HG03354 (cell line): ENCODE results near the gene EXOG.
A peak's percentile ranks its signal among the peaks of the same experiment; 100 is the strongest.

Experiments
- ATAC-seq: cut with Tn5 transposase; IDR thresholded peaks from one replicate; pipeline ENCODE4 v1.9.1; 2021; ENCODE audit warnings: mild to moderate bottlenecking; ENCODE audit not compliant: unreplicated experiment, poor library complexity, severe bottlenecking

Gene EXOG, protein sequence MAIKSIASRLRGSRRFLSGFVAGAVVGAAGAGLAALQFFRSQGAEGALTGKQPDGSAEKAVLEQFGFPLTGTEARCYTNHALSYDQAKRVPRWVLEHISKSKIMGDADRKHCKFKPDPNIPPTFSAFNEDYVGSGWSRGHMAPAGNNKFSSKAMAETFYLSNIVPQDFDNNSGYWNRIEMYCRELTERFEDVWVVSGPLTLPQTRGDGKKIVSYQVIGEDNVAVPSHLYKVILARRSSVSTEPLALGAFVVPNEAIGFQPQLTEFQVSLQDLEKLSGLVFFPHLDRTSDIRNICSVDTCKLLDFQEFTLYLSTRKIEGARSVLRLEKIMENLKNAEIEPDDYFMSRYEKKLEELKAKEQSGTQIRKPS

DNA sequence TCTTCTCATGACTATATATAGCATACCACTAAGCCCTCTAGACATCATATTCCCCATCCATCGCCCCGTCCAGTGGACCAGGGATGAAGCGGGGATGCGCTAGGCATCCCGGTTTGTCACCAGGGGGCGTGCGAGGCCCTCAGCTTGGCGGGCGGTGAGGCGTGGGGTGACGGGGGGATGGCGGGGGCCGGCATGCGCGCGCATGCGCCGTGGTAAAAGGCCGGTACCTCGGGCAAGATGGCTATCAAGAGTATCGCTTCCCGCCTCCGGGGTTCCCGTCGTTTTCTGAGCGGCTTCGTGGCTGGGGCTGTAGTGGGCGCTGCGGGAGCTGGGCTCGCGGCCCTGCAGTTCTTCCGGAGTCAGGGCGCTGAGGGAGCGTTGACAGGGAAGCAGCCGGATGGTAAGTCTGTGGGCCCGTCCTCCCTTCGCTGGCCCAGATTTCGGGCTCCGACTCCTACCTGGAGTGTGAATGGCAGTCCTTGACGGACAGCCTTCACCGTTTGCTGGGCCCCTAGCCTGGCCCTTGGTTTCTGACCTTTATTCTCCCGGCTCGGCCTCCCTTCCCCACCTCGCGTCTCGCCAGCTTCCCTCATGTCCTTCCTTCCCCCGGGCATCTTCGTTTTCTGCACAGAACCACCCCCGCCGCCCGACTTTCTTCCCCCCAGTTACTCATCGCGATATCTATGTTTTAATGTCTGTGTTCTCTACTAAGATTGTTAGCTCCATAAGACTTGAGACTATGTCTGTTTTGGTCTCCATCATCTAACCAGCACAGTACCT lies at the start of gene EXOG:
Gene EXOG (plus strand): TSS at position 210 of the 780 bp plus-strand sequence. CDS start 28 bp downstream, at position 238.
- ATAC-seq: peak; percentile 91

DNA sequence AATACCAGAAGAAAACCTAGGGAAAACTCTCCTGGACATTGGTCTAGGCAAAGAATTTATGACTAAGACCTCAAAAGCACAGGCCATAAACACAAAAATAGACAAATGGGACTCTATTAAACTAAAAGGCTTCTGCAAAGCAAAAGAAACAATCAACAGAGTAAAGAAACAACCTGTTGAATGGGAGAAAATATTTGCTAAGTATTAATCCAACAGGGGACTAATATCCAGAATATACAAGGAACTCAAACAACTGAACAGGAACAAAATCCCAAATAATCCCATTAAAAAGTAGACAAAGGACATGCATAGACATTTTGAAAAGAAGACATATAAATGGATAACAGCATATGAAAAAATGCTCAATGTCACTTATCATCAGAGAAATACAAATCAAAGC lies 49.3 kb upstream of the EXOG start:
- no peak for ATAC-seq

DNA sequence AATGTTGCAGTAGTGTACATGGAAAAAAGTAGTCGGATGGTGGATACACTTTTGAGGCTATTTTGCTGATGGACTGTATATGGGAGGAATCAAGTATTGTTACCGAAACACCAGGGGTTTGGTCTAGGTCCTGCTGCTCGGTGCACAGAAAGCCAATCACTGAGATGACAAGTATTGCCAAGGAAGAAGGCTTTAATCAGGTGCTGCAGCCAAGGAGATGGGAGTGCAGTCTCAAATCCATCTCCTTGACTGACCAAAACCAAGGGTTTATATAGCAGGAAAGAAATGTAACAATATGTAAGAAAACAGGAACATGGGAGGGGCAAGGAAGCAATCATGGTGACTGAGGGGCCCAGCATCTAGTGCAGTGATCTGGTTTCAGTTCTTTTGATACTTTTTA lies 45.3 kb upstream of the EXOG start:
- no peak for ATAC-seq

DNA sequence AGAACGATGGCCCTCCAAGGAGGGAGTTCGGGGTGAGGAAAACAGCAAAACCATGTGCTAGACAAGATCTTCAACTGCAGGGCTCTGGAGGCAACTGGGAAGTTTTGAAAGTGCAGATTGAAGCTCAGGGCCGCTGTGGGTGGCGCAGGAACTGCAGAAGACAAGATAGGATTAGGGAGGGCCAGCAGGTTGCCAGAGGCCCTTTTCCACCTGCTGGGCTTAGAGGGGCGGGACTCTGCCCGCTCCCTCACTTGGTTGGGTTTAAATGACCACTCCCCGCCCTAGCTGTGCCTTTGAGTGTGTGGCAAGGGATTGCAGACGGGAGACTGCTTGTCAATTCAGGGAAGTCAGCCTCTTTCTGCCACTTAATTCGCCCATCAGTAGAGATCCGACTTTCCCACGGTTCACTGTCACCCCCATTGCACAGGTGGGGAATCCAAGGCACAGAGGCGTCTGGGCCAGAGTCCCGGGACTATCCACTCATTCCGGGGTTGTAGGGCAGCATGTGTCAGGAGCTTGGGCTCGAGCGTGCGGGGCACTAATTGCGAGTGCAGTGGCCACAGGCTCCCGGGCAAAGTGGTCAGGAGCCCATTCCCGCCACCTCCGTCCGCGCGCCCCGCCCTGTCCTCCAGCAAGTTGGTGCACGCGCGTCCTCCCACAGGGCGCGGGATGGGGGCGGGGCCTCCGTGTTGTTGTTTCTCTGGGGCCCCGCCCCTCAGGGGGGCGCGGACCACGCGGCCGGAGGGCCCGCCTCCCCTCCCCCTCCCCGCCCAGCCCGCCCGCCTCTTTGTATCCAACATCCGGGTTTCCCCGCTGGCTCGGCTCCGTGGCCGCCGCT lies 42.8 kb upstream of the EXOG start, which contains the start of gene ACVR2B:
Gene ACVR2B (plus strand): TSS at position 816 of the 838 bp plus-strand sequence. CDS start 433 bp downstream, outside the sequence.
- peak; percentile 43 for ATAC-seq

DNA sequence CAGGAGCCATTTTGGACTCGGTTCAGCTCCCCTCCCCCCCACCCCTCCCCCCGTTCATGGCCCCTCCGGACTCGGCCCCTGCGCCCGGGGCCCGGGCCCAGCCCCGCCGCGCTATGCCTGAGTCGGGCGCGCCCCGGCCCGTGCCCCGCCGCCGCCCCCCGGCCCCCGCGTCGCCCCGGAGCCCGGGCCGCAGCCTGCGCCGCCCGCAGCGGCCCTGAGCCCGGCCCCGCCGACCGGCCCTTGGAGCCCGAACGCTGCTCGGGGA lies 42.3 kb upstream of the EXOG start:
- no peak for ATAC-seq

DNA sequence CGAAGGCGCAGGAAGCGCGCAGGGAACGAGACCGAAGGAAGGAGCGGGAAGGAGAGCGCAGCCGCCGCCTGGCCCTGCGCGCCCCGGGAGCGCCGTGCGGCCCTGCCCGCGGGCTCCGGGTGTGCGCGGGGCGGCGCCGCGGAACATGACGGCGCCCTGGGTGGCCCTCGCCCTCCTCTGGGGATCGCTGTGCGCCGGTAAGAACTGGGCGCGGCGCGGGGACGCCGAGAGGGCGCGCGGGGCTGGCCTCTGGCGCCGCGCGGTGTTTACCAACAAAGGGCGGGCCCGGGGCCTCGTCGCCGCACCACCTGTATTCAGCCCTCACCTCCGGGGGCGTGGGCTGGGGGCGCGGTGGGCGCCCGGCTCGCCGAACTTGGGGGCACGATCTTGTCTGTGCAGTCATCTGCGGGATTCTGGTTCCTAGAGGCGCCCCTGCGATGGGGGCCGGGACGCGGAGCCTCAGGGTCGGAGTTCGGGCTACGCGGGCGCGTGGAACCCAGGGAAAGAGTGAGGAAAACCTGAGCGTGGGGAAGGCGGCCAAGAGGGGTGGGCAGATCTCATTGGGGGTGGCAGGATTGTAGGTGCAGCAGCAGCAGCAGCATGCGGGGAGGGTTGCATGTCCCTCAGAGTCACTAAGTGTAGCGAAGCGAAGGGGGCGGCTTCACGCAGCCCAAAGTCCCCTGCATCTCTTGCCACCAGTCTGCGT lies 41.8 kb upstream of the EXOG start:
- ATAC-seq: peak; percentile 49

DNA sequence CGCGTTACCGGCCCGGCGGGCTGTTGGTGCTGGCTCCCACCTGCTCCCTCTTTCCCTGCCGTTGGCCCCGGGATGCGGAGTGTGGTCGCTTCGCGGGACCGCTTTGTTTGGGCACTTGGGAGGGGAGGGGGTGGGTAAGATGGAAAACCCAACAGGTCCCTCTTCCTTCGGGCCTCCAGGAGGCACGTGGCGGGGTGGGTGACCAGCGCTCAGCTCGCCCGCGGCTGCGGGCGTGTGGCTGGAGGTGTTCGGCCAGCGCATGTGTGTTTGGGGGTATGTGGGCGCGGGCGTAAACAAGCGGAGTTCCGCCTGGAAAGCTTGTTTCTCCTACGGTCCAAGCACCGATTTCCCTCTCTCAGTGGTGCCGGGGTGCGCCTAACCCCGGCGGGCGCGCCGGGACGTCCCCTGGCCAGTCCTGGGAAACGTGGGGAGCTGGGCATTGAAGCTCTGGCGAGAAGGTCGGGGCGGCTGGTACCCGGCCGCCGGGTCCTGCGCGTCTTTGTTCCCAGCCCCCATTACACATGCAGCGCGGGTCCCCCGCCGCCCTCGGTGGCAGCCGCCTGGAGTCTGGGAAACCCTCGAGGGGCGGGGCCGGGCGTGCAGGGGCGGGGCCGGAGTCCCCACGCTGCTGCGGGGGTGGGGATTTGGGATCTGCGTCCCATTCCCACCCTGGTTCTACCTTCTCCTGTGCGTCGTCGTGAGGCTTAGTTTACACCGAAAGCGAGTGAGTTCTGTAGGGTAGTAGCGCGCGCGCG lies 41.1 kb upstream of the EXOG start:
- no peak for ATAC-seq

DNA sequence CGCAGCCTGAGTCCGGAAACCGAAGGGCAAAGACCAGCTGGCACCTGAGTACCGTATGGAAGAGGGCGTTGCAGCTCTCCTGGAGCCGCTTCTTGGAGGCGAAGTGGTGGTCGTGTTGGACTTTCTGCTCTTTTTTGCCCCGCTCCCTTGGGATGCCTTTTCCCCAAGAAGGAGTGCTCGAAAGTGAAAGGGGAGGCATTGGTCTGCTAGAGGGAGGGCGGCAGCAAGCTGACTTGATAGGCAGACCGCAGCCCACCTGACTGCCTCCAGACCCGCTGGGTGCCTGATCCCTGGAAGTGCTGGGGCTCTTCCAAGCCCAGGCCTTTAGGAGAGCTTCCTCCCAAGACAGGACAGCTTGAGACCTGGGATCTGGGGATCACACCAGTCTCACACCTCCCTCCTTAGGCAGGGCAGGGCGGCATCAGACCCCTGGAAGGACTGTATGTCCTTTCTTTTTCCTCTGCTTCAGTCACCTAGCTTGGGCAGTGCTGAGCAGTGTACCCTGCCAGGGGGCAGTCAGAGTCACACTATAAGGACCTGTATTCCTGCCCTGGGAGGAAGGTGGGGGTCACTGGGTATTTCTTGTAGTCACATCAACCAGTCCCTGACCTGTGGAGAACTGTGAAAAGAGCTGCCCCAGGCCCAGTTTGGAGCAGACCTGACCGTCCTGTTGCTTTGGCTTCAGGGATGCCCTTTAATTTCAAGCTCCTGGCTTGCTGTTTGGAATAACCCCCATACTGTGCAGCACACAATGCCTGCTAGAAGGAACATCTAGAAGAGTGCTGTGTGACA lies 40.3 kb upstream of the EXOG start:
- no peak for ATAC-seq

DNA sequence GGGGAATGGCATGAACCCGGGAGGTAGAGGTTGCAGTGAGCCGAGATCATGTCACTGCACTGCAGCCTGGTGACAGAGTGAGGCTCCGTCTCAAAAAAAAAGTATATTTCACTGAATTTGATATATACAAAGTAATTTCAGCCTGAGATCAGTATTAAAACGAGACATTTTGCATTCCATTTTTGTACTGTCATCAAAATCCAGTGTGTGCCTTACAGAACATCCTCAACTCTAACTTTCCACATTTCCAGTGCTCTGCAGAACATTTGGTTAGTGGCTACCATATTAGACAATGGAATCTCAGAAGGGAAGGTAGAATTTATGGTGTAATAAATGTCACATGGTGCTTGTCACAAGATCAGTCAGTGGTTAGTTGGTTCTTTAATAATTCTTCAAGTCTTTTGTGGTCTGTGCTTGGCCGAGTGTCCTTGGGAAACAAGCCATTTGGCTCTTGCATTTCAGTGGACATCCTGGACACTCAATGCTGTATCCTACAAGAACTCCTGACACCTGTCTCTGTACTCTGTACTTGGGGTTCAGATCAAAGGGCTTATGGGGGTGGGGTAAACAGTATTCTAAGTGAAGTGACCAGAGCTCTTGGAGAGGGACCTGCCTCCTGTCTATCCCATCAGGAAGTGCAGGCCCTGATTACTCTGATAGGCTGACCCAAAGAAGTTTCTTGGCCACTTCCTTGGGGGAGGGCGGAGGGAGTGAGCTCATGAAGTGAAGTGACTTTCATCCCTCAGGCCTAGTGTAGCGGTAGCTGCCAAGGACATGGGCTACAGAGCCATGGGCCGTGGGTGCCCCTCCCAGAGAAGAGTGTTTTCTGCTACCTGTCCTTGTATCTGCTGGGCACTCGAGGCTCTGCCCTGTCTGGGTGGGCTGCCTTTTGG lies 38.8 kb upstream of the EXOG start:
- ATAC-seq: no peak

DNA sequence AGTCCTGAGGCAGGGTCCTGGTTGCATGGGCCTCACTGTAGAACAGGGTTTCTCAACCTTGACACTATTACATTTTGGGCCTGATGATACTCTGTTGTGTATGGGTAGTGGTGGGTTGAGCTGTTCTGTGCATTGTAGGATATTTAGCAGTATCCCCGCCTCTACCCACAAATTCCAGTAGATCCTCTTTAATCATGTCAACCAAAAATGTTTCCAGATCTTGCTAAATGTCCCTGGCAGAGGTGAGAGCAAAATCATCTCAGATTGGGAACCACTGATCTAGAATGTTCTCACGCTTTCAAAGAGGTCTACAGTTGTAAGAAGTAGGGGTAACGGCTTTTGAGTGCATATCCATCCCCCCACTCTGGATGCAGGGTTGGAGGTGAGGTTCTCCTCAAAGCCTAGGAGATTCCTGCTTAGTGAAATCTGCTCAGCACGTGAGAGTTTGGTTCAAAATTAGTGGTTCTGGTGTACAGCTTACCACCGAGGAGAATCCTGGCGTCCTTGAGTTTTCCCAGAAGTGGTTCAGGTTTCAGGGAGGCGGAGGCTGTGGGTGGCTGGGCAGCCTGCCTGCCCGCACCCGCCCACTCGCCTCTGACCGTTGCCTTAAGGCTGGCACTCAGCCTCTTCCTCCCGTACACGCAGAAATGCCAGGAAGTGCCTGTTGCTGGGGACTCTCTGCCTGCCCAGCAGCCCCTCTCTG lies 37.2 kb upstream of the EXOG start:
- no peak for ATAC-seq

DNA sequence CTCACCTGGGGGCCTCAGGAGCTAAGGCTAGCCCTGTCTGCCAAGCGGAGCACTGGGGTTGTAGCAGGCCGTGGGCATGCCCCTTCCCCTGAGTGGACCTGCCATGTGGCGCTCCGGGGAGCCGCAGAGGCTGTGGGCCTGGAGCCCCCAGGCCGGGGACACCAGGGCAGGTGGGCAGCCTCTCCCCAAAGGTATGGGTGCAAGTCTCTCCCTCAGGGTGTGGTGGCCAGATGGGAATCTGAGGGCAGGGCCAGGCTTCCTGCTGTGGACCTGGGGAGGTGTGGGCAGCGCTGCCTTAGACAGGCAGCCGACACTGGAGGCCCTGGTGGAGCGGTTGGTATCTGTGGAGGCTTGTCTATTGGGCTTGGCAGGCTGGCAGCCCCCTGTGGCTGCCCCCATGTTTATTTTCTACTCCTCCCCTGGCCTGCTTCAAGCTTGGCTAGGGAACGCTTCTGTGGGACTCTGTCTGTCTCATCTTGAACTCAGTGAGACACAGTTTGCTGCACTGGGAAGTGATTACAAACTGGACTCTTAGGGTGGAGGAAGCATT lies 36.6 kb upstream of the EXOG start:
- no peak for ATAC-seq

DNA sequence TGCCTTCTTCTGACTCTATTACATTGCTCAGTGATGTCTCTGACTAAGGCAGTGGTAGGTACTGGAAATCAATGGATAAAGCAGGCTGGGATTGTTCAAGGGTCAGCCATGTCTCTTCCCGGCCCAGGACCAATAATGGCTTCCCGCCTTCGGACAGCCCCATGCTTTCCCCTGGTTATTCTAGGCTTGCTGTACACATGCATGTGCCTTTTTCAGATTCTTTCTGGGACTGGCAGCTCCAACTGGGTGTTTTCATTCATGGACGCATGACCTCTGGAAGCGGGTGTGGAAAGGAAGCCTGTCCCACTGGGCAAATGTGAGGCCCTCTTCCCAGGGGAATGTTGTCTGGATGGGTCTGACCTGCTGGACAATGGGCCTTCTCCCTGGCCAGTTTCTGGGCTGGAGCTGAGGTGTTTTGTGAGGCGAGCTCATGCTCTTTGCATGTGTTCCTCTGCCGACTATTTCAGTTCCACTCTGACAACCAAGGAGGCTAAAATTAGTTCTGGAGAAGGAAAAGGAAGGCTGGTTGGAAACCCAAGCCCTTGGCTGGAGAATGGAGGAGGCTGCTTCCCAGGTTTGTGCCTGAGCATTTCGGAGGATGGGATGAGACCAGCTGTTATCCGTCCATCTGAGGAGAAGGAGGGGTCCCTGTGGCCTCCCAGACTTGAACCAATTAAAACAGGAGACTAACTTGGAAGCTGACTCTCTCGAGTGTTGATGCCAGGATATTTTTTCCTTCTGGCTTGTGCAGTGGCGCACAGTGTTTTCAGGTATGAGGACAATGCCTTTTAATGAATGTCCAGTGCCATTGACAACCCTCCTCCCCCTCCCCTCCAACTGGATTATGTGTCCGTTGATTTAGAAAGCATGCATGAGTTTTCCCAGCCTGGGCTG lies 35.5 kb upstream of the EXOG start:
- ATAC-seq: no peak

DNA sequence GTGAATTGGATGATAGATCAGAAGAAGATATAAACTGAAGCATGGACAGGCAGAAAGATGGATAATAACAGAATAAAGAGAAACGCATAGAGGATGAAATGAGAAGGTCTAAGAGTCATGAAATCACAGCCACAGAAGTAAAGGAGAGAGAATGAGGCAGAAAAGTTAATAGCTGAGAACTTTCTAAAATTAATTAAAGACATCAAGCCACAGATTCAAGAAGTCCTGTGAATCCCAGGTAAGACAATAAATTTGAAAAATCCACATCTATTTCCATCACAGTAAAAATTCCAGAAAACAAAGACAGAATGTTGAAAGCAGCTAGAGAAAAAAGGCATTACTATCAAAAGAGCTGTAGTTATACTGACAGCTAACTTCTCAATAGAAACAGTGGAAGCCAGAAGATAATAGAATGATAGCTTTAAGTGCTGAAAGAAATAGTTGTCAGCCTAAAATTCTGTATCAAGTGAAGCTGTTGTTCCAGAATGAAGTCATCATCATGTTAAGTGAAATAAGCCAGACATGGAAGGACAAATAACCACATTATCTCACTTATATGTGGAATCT lies 30.5 kb upstream of the EXOG start:
- ATAC-seq: no peak

DNA sequence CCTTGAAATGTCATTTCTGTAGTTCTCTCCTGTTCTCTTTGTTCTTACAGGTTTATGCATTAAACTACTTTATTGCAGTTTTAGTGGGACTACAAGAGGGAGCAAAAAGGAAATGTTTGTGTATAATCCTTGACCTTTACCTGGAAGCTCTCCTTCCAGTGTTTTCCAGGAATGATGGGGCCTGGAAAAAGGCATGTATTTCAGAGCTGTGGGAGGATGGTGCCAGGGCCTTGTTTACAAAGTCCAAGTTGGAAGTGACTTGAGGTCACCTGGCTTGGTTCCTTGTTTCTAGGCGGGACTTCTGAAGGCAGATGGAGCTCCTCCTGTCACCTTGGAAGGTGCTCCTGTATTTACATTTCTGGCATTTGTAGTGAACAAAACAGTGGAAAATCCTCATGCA lies 27.4 kb upstream of the EXOG start:
- ATAC-seq: no peak

DNA sequence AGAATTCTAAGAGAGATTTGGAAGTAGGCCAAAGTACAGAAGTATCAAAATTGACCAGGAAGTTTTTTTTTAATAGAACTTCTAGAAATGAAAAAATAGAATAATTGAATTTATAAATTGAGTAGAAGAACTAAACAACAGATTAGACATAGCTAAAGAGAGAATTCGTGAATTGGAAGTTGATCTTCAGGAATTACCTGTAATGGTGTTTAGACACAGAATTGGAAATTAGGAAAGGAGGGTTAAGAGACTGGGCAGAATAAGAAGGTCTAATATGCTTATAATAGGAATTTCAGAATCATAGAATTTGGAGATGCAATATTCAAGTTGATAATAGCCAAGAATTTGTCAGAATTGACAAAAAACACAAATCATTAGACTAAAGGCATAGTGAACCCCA lies 26.3 kb upstream of the EXOG start:
- ATAC-seq: no peak
